Esophagus squamous epithelium (tissue), 4 donors: ENCODE results near the gene MARCHF9.

Experiments used
- POLR2A ChIP-seq, 4 donors: fragments of 450-650 bp; IDR thresholded peaks; one replicate each; pipeline ENCODE4 v1.6.1; 2017; ENCODE audit warnings: antibody characterized with exemption in 4 of 4, mild to moderate bottlenecking in 4 of 4, moderate library complexity in 3 of 4
- TF ChIP-seq, protein P1 (sequence below), 6 experiments: fragments of 450-650 bp in 4 of 6; fragments of 200-600 bp in 2 of 6; sonication (generic) in 2 of 6; IDR thresholded peaks; one replicate each; pipeline ENCODE4 v1.5.1; 2016 to 2019; ENCODE audit warnings: antibody characterized with exemption in 6 of 6, mild to moderate bottlenecking in 4 of 6, moderate library complexity in 4 of 6

DNA sequence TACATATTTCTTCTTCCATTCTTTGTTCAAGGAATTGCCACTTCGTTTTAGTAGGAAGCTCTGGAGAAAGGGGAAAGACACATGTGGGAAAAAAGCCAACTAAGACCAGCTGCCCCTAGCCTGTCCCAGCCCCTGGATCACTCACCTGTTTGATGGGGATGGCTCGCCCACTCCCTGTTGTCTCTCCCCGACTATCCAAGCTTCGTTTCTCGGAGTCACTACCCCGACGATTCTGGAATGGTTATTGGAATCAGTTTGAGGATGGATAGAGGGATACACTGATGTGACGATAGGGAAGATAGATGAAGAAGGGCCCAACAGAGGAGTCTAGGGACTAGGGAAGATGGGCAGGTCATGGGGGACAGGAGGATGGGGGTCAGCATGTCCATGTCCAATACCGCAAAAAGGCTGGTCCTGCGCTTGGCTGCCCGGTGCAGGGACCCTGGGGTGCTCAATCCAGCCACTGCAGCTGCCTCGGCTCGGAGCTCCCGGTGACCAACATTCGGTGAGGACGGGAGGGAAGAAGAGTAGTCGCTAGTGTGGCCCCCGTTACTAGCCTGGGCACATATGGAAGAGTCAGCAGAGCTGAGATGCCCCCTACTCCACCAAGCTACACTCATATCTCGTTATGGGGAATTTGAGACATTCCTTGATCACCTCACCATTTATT, 23.4 kb upstream of the MARCHF9 start:
- TF ChIP-seq, protein P1, sequence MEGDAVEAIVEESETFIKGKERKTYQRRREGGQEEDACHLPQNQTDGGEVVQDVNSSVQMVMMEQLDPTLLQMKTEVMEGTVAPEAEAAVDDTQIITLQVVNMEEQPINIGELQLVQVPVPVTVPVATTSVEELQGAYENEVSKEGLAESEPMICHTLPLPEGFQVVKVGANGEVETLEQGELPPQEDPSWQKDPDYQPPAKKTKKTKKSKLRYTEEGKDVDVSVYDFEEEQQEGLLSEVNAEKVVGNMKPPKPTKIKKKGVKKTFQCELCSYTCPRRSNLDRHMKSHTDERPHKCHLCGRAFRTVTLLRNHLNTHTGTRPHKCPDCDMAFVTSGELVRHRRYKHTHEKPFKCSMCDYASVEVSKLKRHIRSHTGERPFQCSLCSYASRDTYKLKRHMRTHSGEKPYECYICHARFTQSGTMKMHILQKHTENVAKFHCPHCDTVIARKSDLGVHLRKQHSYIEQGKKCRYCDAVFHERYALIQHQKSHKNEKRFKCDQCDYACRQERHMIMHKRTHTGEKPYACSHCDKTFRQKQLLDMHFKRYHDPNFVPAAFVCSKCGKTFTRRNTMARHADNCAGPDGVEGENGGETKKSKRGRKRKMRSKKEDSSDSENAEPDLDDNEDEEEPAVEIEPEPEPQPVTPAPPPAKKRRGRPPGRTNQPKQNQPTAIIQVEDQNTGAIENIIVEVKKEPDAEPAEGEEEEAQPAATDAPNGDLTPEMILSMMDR (IDR thresholded peaks at IDR 0.05): no peak
- TF ChIP-seq POLR2A (IDR thresholded peaks at IDR 0.05): no peak
